HEK293 (cell line): ENCODE results near the gene PRDM15.
A peak's percentile ranks its signal among the peaks of the same experiment; 100 is the strongest.

Experiments used
- CTCF ChIA-PET: fragments of 350-600 bp; formaldehyde crosslinking; extraction: SDS; loops from one replicate; lab custom pipeline; 2021; ENCODE audit warnings: antibody characterized with exemption; lab: Yijun Ruan, JAX
- POLR2A ChIA-PET: fragments of 300-600 bp; formaldehyde crosslinking; extraction: SDS; loops from one replicate; lab custom pipeline; 2020; ENCODE audit warnings: antibody characterized with exemption, inconsistent platforms; lab: Yijun Ruan, JAX
- H3K27ac ChIP-seq: fragments of 200-500 bp; sonication (Bioruptor generic); 2 replicates; pipeline ENCODE4 v1.5.1; 2014; ENCODE audit warnings: low read depth, low read length, control low read depth, inconsistent platforms; ENCODE audit errors: extremely low read depth
- H3K36me3 ChIP-seq, 2 experiments: fragments of 200-500 bp in 1 of 2; sonication (Bioruptor generic) in 1 of 2; 1 replicate in 1 of 2; 2 replicates in 1 of 2; pipeline ENCODE4 v1.5.1; 2014 to 2017; ENCODE audit warnings: inconsistent platforms in 2 of 2, low read length in 2 of 2; ENCODE audit not compliant: control insufficient read depth in 2 of 2, insufficient read depth in 1 of 2
- H3K4me1 ChIP-seq: fragments of 200-500 bp; sonication (Bioruptor generic); 2 replicates; pipeline ENCODE4 v1.5.1; 2014; ENCODE audit warnings: mild to moderate bottlenecking, low read length, inconsistent platforms; ENCODE audit not compliant: control insufficient read depth, insufficient read depth
- H3K4me3 ChIP-seq: 2 replicates; pipeline ENCODE4 v1.5.1; 2011; ENCODE audit warnings: low read depth, mild to moderate bottlenecking, control low read depth, low read length, moderate library complexity
- H3K9me3 ChIP-seq: fragments of 200-500 bp; sonication (Bioruptor generic); 2 replicates; pipeline ENCODE4 v1.5.1; 2014; ENCODE audit warnings: low read depth, low read length, inconsistent platforms; ENCODE audit not compliant: control insufficient read depth, insufficient read depth
- EGR2 ChIP-seq: fragments of 450-650 bp; formaldehyde crosslinking; IDR thresholded peaks from 2 replicates; pipeline ENCODE4 v1.5.1; 2016; ENCODE audit warnings: low read depth, missing biosample characterization, missing genetic modification characterization
- HOXD13 ChIP-seq: sonication (generic); formaldehyde crosslinking; IDR thresholded peaks from 2 replicates; pipeline ENCODE4 v1.8.0; 2022; ENCODE audit warnings: missing genetic modification reagents, borderline replicate concordance
- MZF1 ChIP-seq: fragments of 450-650 bp; formaldehyde crosslinking; IDR thresholded peaks from 2 replicates; pipeline ENCODE4 v1.5.1; 2017; ENCODE audit warnings: missing biosample characterization, missing genetic modification characterization, borderline replicate concordance
- PBX3 ChIP-seq: sonication (generic); formaldehyde crosslinking; IDR thresholded peaks from 2 replicates; pipeline ENCODE4 v1.8.1; 2022; ENCODE audit warnings: mild to moderate bottlenecking, moderate library complexity, missing genetic modification reagents
- SP7 ChIP-seq: fragments of 450-650 bp; formaldehyde crosslinking; IDR thresholded peaks from 2 replicates; pipeline ENCODE4 v1.5.1; 2016; ENCODE audit warnings: missing biosample characterization, missing genetic modification characterization
- WT1 ChIP-seq: fragments of 450-650 bp; formaldehyde crosslinking; IDR thresholded peaks from 2 replicates; pipeline ENCODE4 v1.5.1; 2016; ENCODE audit warnings: missing biosample characterization, missing genetic modification characterization
- ZFHX2 ChIP-seq: fragments of 450-650 bp; formaldehyde crosslinking; conservative IDR thresholded peaks from 2 replicates; pipeline ENCODE4 v1.5.1; 2016; ENCODE audit warnings: missing biosample characterization, missing genetic modification characterization
- ZIC2 ChIP-seq: fragments of 450-650 bp; formaldehyde crosslinking; IDR thresholded peaks from 2 replicates; pipeline ENCODE4 v1.5.1; 2016; ENCODE audit warnings: missing biosample characterization, missing genetic modification characterization
- ZNF10 ChIP-seq: fragments of 450-650 bp; formaldehyde crosslinking; IDR thresholded peaks from 2 replicates; pipeline ENCODE4 v1.5.1; 2017; ENCODE audit warnings: missing biosample characterization, missing genetic modification characterization
- ZNF16 ChIP-seq: fragments of 450-650 bp; formaldehyde crosslinking; IDR thresholded peaks from 2 replicates; pipeline ENCODE4 v1.5.1; 2016; ENCODE audit warnings: low read depth, missing biosample characterization, missing genetic modification characterization
- ZNF354C ChIP-seq: fragments of 450-650 bp; formaldehyde crosslinking; IDR thresholded peaks from 2 replicates; pipeline ENCODE4 v1.5.1; 2016; ENCODE audit warnings: missing biosample characterization, missing genetic modification characterization, low read depth, borderline replicate concordance
- ZNF416 ChIP-seq: fragments of 450-650 bp; formaldehyde crosslinking; IDR thresholded peaks from 2 replicates; pipeline ENCODE4 v1.5.1; 2016; ENCODE audit warnings: missing biosample characterization, missing genetic modification characterization
- ZNF626 ChIP-seq: fragments of 450-650 bp; sonication (Bioruptor Pico); formaldehyde crosslinking; IDR thresholded peaks from 2 replicates; pipeline ENCODE4 v1.5.1; 2018; ENCODE audit warnings: missing biosample characterization, missing genetic modification characterization, inconsistent platforms
- ZNF660 ChIP-seq: fragments of 450-650 bp; IDR thresholded peaks from 2 replicates; pipeline ENCODE4 v1.5.1; 2018; ENCODE audit warnings: missing biosample characterization, mild to moderate bottlenecking, missing genetic modification characterization
- ZNF791 ChIP-seq: fragments of 450-650 bp; formaldehyde crosslinking; IDR thresholded peaks from 2 replicates; pipeline ENCODE4 v1.5.1; 2016; ENCODE audit warnings: missing biosample characterization, missing genetic modification characterization
- ZSCAN23 ChIP-seq: fragments of 450-650 bp; formaldehyde crosslinking; IDR thresholded peaks from 2 replicates; pipeline ENCODE4 v1.5.1; 2016; ENCODE audit warnings: missing biosample characterization, missing genetic modification characterization
- ZXDB ChIP-seq: fragments of 450-650 bp; formaldehyde crosslinking; IDR thresholded peaks from 2 replicates; pipeline ENCODE4 v1.5.1; 2016; ENCODE audit warnings: missing biosample characterization, missing genetic modification characterization
- TF ChIP-seq, protein P1 (sequence below): fragments of 450-650 bp; formaldehyde crosslinking; conservative IDR thresholded peaks from 2 replicates; pipeline ENCODE4 v1.5.1; 2016; ENCODE audit warnings: low read depth, missing biosample characterization, missing genetic modification characterization
- TF ChIP-seq, protein P2 (sequence below): fragments of 450-650 bp; formaldehyde crosslinking; IDR thresholded peaks from 2 replicates; pipeline ENCODE4 v1.5.1; 2016; ENCODE audit warnings: missing biosample characterization, missing genetic modification characterization
- TF ChIP-seq, protein P3 (sequence below): fragments of 450-650 bp; formaldehyde crosslinking; IDR thresholded peaks from 2 replicates; pipeline ENCODE4 v1.5.1; 2016; ENCODE audit warnings: missing biosample characterization, missing genetic modification characterization
- TF ChIP-seq, protein P4 (sequence below): fragments of 450-650 bp; formaldehyde crosslinking; IDR thresholded peaks from 2 replicates; pipeline ENCODE4 v1.5.1; 2016; ENCODE audit warnings: missing biosample characterization, missing genetic modification characterization

The PRDM15 gene

GRCh38 chr21:41834926-41835663 lies 44.0 kb downstream of the PRDM15 start (continued):
- TF ChIP-seq, protein P1, sequence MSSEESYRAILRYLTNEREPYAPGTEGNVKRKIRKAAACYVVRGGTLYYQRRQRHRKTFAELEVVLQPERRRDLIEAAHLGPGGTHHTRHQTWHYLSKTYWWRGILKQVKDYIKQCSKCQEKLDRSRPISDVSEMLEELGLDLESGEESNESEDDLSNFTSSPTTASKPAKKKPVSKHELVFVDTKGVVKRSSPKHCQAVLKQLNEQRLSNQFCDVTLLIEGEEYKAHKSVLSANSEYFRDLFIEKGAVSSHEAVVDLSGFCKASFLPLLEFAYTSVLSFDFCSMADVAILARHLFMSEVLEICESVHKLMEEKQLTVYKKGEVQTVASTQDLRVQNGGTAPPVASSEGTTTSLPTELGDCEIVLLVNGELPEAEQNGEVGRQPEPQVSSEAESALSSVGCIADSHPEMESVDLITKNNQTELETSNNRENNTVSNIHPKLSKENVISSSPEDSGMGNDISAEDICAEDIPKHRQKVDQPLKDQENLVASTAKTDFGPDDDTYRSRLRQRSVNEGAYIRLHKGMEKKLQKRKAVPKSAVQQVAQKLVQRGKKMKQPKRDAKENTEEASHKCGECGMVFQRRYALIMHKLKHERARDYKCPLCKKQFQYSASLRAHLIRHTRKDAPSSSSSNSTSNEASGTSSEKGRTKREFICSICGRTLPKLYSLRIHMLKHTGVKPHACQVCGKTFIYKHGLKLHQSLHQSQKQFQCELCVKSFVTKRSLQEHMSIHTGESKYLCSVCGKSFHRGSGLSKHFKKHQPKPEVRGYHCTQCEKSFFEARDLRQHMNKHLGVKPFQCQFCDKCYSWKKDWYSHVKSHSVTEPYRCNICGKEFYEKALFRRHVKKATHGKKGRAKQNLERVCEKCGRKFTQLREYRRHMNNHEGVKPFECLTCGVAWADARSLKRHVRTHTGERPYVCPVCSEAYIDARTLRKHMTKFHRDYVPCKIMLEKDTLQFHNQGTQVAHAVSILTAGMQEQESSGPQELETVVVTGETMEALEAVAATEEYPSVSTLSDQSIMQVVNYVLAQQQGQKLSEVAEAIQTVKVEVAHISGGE (tag by site-specific recombination): no peak

- H3K4me3 ChIP-seq: no peak overlapping the region
- H3K36me3 ChIP-seq: peaks cover 0 to 29% of the 10 kb centered on the region in 2 experiments; a peak in 2 of 3 replicates
- POLR2A ChIA-PET: no interaction called here
- H3K9me3 ChIP-seq: no peaks in the 10 kb centered on the region
- TF ChIP-seq SP7 (tag by site-specific recombination): no peak
- TF ChIP-seq EGR2 (tag by site-specific recombination): peak; percentile 27; the same call in 1 of the 2 replicates
- TF ChIP-seq ZIC2 (tag by site-specific recombination): 0 out of 2 replicates have a peak, but pooled peaks have one; percentile 13
- TF ChIP-seq, all 188 proteins: peak for 2
- no peak overlapping the region for H3K27ac ChIP-seq
- CTCF ChIA-PET: no interaction called here
- H3K4me1 ChIP-seq: no peaks in the 10 kb centered on the region
Observed at GRCh38 chr21:41834252-41834925, 44.8 kb downstream of the PRDM15 start.

DNA sequence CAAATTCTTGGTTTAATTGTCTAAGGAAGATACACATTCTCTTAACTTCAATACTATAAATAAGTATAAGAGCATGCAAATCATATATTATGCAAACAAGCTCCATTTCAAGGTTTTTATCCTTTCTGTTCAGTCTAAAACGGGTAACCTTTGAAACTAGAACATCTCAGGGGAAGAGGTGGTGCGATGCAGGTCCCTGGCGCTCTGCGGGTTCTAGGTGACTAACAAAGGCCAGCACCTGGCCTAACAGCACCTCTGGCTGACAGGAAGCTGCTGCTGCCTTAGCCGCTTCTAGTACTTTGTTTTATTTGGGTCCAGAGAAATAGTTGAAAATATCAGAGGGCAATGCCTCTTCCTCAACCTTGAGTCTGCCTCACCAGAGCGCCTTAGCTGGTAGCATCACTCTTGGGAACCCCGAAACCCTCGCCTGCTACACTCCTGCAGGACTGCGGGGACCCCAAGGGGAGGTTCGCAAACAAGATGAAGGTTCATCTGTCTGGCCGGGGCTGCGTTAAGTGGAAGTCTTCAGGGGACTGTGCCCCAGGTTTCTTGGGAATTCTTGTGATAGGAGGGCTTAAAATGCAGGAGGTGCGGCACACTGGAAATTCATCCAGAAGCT lies 45.5 kb downstream of the PRDM15 start:
- H3K4me3 ChIP-seq: no peak overlapping the region
- CTCF ChIA-PET: interaction anchor here (1.1 to 1.6 kb wide), 2 partner anchors 17 to 221 kb away, joined by 4 to 5 read pairs; no protein-coding TSS in a partner anchor
- no peak overlapping the region for H3K27ac ChIP-seq
- no peaks in the 10 kb centered on the region for H3K4me1 ChIP-seq
- no peaks in the 10 kb centered on the region for H3K9me3 ChIP-seq
- POLR2A ChIA-PET: no interaction called here
- H3K36me3 ChIP-seq: peaks cover 0 to 25% of the 10 kb centered on the region in 2 experiments; a peak in 2 of 3 replicates
- TF ChIP-seq ZNF626 (tag by site-specific recombination) (no peak), ZSCAN23 (tag by site-specific recombination) (no peak), MZF1 (no peak), PBX3 (CRISPR knock-in tag) (no peak), HOXD13 (no peak), ZXDB (tag by site-specific recombination) (no peak), ZNF354C (tag by site-specific recombination) (no peak), ZNF16 (tag by site-specific recombination) (no peak), ZNF10 (tag by site-specific recombination) (no peak), WT1 (tag by site-specific recombination) (no peak), ZIC2 (tag by site-specific recombination) (no peak), ZNF660 (no peak), ZNF416 (tag by site-specific recombination) (no peak), ZNF791 (tag by site-specific recombination) (no peak), ZFHX2 (no peak)
- TF ChIP-seq, protein P2, sequence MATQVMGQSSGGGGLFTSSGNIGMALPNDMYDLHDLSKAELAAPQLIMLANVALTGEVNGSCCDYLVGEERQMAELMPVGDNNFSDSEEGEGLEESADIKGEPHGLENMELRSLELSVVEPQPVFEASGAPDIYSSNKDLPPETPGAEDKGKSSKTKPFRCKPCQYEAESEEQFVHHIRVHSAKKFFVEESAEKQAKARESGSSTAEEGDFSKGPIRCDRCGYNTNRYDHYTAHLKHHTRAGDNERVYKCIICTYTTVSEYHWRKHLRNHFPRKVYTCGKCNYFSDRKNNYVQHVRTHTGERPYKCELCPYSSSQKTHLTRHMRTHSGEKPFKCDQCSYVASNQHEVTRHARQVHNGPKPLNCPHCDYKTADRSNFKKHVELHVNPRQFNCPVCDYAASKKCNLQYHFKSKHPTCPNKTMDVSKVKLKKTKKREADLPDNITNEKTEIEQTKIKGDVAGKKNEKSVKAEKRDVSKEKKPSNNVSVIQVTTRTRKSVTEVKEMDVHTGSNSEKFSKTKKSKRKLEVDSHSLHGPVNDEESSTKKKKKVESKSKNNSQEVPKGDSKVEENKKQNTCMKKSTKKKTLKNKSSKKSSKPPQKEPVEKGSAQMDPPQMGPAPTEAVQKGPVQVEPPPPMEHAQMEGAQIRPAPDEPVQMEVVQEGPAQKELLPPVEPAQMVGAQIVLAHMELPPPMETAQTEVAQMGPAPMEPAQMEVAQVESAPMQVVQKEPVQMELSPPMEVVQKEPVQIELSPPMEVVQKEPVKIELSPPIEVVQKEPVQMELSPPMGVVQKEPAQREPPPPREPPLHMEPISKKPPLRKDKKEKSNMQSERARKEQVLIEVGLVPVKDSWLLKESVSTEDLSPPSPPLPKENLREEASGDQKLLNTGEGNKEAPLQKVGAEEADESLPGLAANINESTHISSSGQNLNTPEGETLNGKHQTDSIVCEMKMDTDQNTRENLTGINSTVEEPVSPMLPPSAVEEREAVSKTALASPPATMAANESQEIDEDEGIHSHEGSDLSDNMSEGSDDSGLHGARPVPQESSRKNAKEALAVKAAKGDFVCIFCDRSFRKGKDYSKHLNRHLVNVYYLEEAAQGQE (tag by site-specific recombination): no peak
- TF ChIP-seq, protein P3, sequence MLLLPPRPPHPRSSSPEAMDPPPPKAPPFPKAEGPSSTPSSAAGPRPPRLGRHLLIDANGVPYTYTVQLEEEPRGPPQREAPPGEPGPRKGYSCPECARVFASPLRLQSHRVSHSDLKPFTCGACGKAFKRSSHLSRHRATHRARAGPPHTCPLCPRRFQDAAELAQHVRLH (tag by site-specific recombination): no peak
- TF ChIP-seq, protein P4, sequence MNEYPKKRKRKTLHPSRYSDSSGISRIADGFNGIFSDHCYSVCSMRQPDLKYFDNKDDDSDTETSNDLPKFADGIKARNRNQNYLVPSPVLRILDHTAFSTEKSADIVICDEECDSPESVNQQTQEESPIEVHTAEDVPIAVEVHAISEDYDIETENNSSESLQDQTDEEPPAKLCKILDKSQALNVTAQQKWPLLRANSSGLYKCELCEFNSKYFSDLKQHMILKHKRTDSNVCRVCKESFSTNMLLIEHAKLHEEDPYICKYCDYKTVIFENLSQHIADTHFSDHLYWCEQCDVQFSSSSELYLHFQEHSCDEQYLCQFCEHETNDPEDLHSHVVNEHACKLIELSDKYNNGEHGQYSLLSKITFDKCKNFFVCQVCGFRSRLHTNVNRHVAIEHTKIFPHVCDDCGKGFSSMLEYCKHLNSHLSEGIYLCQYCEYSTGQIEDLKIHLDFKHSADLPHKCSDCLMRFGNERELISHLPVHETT (tag by site-specific recombination): no peak
